GM21526 (cell line): ENCODE results near the gene ZNF529.

Experiments
- ATAC-seq: cut with Tn5 transposase; IDR thresholded peaks from one replicate; pipeline ENCODE4 v1.9.1; 2021; ENCODE audit warnings: moderate library complexity; ENCODE audit not compliant: unreplicated experiment, low FRiP score

ZNF529 gene

DNA sequence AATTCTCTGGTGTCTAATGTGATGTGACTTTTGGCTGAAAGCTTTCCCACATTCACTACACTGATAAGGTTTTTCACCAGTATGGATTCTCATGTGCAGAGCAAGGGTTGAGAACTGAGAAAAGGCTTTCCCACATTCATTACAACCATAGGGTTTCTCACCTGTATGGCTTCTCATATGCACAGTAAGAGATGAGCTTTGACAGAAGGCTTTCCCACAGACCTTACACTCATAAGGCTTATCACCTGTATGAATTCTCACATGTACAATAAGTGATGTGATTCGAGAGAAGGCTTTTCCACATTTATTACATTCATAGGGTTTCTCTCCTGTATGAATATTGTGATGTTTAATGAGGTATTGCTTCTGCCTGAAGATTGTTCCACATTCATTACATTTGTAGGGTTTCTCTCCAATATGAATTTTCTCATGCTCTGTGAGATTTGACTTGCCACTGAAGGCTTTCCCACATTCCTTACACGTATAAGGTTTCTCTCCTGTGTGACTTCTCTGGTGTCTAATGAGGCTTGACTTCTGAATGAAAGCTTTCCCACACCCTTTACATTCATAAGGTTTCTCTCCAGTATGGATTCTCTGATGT, 59.0 kb downstream of the ZNF529 start:
- no peak for ATAC-seq

DNA sequence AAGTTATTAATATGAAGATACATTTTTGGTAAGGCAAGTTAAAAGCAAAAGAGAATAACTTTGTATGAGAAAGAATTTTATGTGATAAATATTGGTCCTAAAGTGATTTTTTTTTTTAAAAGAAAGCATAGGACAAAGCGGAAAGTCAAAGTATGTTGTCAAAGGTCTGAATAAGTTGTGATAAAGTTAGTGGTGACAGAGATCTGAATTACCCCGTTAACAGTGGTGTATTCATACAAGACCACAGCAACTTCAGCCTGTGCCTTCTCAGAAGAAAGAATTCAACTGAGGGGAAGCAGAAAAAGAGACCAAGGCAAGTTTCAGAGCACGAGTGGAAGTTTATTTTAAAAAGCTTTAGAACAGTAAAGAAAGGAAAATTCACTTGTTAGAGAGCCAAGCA, 64.8 kb downstream of the ZNF529 start:
- ATAC-seq, result no peak

DNA sequence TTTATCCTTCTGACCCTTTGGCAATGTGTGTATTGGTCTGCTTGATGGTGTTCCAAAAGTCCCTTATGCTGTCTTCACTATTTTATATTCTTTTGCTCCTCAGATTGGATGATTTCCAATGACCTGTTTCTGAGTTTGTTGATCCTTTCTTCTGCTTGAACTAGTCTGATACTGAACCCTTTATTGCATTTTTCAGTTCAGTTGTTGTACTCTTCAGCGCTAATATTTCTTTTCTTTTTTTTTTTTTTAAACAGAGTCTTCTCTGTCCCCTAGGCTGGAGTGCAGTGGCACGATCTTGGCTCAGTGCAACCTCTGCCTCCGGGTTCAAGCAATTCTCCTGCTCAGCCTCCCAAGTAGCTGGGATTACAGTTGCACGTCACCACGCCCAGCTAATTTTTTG, 71.1 kb downstream of the ZNF529 start:
- no peak for ATAC-seq

DNA sequence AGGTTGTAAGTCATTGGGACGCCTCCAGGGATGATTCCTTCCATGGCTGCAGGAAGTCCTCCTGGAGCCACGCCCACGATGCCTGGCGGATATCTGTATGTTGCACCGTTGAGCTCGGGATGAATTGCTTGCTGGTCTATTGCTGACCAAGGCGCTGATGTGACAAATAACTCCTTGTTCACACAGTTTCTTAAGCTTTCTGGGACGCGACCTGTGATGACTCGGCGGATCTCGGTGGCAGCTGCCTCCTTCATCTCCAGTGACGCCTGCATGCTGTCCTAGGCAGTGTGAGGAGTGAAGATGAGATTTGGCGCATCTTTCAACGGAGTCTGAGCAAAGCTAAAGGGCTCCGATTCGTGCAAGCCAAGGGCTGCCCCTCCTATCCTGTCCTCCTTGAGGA, 76.1 kb downstream of the ZNF529 start:
- ATAC-seq, result no peak
